GM12891 (cell line): Measurements from ENCODE around the gene ARL4D.
"Not testable (repeated sequence)": the region's sequence is repeated elsewhere in the genome, so short reads cannot be mapped to it uniquely, and the experiment has no call there.

Experiments used
- DNase-seq: peaks from one replicate; pipeline ENCODE4 v3.0.0; 2011; ENCODE audit warnings: low spot score; ENCODE audit not compliant: insufficient read length
- FAIRE-seq: peaks from 2 replicates; lab custom pipeline; 2011; peaks lifted over from hg19 to GRCh38; lab: Jason Lieb, UNC
- PAX5 ChIP-seq: IDR thresholded peaks from 2 replicates; pipeline ENCODE4 v1.6.1; 2011; ENCODE audit warnings: low read length, moderate library complexity, mild to moderate bottlenecking; ENCODE audit not compliant: insufficient read depth, severe bottlenecking
- POLR2A ChIP-seq: IDR thresholded peaks from 2 replicates; pipeline ENCODE4 v1.6.1; 2011; ENCODE audit warnings: low read depth, low read length, control low read depth
- POLR2AphosphoS5 ChIP-seq: IDR thresholded peaks from 2 replicates; pipeline ENCODE4 v1.6.1; 2011; ENCODE audit warnings: low read depth, low read length, control low read depth
- POU2F2 ChIP-seq: IDR thresholded peaks from 2 replicates; pipeline ENCODE4 v1.6.1; 2011; ENCODE audit warnings: low read depth, mild to moderate bottlenecking, control low read depth, low read length, moderate library complexity
- SPI1 ChIP-seq: IDR thresholded peaks from 2 replicates; pipeline ENCODE4 v1.6.1; 2011; ENCODE audit warnings: low read depth, low read length, control low read depth
- TAF1 ChIP-seq: IDR thresholded peaks from 2 replicates; pipeline ENCODE4 v1.6.1; 2011; ENCODE audit warnings: low read depth, low read length, control low read depth

ARL4D gene

DNA sequence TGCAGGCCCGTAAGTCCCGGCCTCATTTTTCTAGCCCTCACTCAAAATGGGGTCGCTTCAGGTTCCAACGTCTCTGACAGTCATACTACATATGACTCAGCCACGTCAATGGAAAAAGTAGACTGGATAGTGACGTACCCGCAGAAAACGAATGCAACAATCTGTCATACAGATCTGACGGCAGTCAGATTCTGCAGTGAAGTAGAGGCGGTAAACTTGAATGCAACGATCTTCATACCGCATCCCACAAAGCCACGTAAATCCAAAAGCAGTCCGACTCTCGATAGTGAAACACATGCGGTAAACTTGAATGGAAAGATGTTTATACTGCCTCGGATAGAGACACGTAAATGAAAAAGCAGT is 38.4 kb upstream of the ARL4D start:
- DNase-seq, result no peak
- no peak for TF ChIP-seq TAF1
- no peak for TF ChIP-seq POLR2A
- no peak for TF ChIP-seq SPI1
- no peak for TF ChIP-seq POLR2AphosphoS5
- TF ChIP-seq PAX5, result no peak
- no peak for TF ChIP-seq POU2F2
- FAIRE-seq, result no peak

GRCh38 chr17:43360739-43361505 is 37.9 kb upstream of the ARL4D start:
- DNase-seq (peak; percentile 62), FAIRE-seq (peak; percentile 95)
- TF ChIP-seq POLR2A (peak; percentile 100), TAF1 (peak; percentile 97), POLR2AphosphoS5 (peak; percentile 100), SPI1 (peak; percentile 51; the same call in 1 of the 2 replicates), POU2F2 (peak; percentile 100), PAX5 (peak; percentile 91)

DNA sequence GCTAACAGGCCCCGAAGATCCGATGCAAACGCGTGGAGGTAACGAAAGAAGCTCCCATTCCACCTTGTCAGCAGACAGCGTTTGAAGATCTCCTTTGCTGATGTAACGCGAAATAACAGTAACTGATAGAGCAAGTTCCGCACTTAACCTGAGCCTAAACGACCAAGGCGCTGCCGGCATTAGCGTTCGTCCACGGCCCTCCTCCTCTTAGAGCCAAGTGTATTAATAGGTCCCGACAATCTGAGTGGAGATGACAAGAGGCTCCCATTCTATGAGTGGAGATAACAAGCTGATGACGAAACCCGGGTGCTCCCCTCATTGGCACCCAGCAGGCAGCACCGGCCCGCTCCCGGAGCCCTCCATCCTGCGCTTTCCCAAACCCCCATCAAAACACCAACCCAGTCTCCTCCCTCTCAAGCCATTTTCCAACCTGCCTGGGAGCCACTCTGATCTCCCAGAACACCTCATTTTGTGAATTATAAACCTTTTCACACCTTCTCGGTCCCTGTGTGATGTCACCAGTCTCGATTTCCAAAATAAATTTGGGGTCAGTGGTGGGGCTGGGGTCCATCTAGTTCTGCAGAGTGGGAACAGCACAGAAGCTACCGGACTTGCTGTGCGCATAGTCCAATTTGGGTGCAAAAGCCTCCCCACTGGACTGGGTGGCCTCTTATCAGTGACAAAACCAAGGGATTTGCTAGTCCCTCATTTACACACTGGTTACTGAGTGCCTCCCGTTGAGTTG is 35.4 kb upstream of the ARL4D start:
- no peak for FAIRE-seq
- TF ChIP-seq POLR2AphosphoS5 (no peak), SPI1 (no peak), PAX5 (no peak), POU2F2 (no peak), POLR2A (no peak), TAF1 (no peak)
- DNase-seq, result no peak

DNA sequence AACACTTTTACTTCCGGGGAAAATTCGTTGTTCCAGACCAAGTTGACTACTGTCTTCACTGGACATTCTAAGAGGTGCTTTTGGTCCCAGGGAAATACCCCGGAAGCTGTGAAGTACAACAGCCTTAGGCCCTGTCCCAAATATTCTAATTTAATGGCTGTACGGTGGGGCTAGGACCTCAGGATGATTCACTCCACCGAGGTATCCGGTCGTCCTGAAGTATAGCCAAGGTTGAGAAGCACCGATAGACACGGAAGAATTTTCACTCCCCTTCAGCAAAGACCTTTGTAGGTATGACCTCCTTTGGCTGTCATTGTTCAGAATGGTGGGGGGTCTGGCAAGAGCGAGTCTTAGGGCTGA is 34.9 kb upstream of the ARL4D start:
- FAIRE-seq (no peak), DNase-seq (no peak)
- TF ChIP-seq POLR2A (no peak), POLR2AphosphoS5 (no peak), SPI1 (no peak), TAF1 (no peak)

GRCh38 chr17:43365356-43365755 is 33.4 kb upstream of the ARL4D start:
- TF ChIP-seq SPI1, result no peak
- TF ChIP-seq TAF1, result no peak
- no peak for TF ChIP-seq POU2F2
- no peak for TF ChIP-seq POLR2AphosphoS5
- TF ChIP-seq POLR2A, result no peak
- no peak for TF ChIP-seq PAX5
- FAIRE-seq, result no peak
- DNase-seq, result no peak

GRCh38 chr17:43365921-43366320 is 32.9 kb upstream of the ARL4D start:
- FAIRE-seq, DNase-seq: not testable (repeated sequence)

GRCh38 chr17:43366891-43367736 is 31.7 kb upstream of the ARL4D start:
- TF ChIP-seq POLR2AphosphoS5 (no peak), POLR2A (no peak), PAX5 (no peak), POU2F2 (no peak), TAF1 (no peak), SPI1 (no peak)
- FAIRE-seq (no peak), DNase-seq (no peak)

DNA sequence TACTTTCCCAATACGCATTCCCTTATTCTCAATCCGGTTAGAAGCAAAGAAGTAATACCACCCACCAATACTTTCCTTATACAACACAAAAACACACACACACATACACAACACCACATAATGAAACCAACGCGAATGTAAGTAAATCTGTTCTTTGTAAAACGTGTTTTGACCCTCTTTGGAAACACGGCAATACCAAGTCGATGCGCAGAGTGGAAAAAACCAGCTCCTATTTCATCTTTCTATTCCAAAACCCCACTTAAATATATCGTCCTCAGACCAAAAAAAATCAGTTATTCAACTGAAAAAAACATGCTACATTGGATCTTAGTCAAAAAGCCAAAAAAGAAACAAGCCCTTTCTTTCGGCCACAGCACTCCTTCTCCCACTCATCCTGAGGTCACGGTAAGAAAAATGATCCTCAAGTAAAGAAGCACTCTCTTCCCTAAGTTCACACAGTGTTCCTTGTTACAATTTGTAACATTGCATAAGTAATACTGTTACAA is 31.0 kb upstream of the ARL4D start:
- DNase-seq, result no peak
- FAIRE-seq, result peak; percentile 95
- TF ChIP-seq POU2F2, result peak; percentile 97
- no peak for TF ChIP-seq SPI1
- peak; percentile 100 for TF ChIP-seq POLR2A
- no peak for TF ChIP-seq PAX5
- peak; percentile 100 for TF ChIP-seq POLR2AphosphoS5
- TF ChIP-seq TAF1, result peak; percentile 82; the same call in 1 of the 2 replicates

- TF ChIP-seq POU2F2, result no peak
- TF ChIP-seq SPI1, result no peak
- TF ChIP-seq TAF1, result no peak
- no peak for TF ChIP-seq PAX5
- peak; percentile 41; the same call in 1 of the 2 replicates for TF ChIP-seq POLR2AphosphoS5
- TF ChIP-seq POLR2A, result peak; percentile 42
- FAIRE-seq (peak; percentile 62), DNase-seq (no peak)
These were observed 29.9 kb upstream of the ARL4D start for GRCh38 chr17:43368740-43369506.
